ENCODE data around the gene PLAC9.

DNA sequence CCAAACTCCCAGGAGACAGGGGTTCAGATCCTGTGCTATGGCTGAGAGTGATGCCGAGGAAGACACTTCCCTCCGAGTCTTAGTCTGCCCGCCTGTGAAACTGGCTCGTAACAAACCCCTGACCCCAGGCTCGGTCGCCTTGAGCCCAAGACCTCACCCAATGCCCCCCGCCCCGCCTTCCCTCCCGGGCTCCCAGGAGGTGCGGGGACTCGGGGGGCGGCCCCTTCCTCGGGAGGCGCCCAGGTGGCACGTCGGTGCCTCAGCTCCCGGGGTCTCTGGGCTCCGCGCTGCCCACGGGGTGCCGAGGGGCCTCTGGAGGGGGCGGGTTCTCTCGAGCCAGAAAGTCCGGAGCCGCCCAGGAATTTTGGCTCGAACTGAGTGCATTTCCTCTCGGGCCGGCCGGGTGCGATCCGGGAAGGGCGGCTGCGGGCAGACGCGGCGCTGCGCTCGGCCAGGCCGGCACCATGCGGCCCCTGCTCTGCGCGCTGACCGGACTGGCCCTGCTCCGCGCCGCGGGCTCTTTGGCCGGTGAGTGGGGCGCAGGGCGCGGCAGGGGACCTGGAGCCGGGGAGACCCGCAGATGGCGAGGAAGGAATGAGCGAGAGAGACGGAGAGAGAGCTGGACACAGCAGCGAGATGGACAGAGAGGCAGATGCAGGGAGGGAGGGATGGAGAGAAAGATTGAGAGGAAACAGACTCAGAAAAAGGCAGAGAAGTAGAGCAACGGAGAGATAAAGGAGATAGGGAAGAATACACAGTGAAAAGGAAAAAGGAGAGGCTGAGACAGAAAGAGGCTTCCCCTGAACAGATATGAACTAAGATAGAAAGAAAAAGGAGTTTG lies at the start of gene PLAC9:
- TF ChIP-seq, protein P1, sequence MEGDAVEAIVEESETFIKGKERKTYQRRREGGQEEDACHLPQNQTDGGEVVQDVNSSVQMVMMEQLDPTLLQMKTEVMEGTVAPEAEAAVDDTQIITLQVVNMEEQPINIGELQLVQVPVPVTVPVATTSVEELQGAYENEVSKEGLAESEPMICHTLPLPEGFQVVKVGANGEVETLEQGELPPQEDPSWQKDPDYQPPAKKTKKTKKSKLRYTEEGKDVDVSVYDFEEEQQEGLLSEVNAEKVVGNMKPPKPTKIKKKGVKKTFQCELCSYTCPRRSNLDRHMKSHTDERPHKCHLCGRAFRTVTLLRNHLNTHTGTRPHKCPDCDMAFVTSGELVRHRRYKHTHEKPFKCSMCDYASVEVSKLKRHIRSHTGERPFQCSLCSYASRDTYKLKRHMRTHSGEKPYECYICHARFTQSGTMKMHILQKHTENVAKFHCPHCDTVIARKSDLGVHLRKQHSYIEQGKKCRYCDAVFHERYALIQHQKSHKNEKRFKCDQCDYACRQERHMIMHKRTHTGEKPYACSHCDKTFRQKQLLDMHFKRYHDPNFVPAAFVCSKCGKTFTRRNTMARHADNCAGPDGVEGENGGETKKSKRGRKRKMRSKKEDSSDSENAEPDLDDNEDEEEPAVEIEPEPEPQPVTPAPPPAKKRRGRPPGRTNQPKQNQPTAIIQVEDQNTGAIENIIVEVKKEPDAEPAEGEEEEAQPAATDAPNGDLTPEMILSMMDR (IDR thresholded peaks at IDR 0.05; ENCODE audit: low read length): no peak
- TF ChIP-seq EZH2 (optimal IDR thresholded peaks at IDR 0.05; ENCODE audit: low read depth, low read length): no peak
- no peak for TF ChIP-seq EZH2phosphoT487 (IDR thresholded peaks at IDR 0.05; ENCODE audit: low read length)

All from MM.1S (cell line).